Astrocyte (in vitro differentiated cells and primary cell): ENCODE results near the gene GPR15LG.

Experiments used
- CTCF ChIP-seq: IDR thresholded peaks from 2 replicates; pipeline ENCODE4 v1.5.1; 2011; ENCODE audit warnings: low read depth, mild to moderate bottlenecking, inconsistent platforms, low read length, moderate library complexity; ENCODE audit not compliant: insufficient read depth
- EZH2 ChIP-seq: IDR thresholded peaks from 2 replicates; pipeline ENCODE4 v1.6.1; 2012; ENCODE audit warnings: mild to moderate bottlenecking, low read length, inconsistent platforms; ENCODE audit not compliant: insufficient read depth

GRCh38 chr10:84176351-84176750, 2.8 kb downstream of the GPR15LG start:
- no peak for TF ChIP-seq CTCF
- no peak for TF ChIP-seq EZH2
